ENCODE data around the gene ZNF778.
"Not testable (repeated sequence)": the region's sequence is repeated elsewhere in the genome, so short reads cannot be mapped to it uniquely, and the experiment has no call there.

The ZNF778 gene

GRCh38 chr16:89217138-89217387 lies 440 bp upstream of the ZNF778 start:
- DNase-seq (ENCODE audit: low spot score): no peak

GRCh38 chr16:89219365-89219764 lies 1.9 kb downstream of the ZNF778 start:
- no peak for DNase-seq (ENCODE audit: low spot score)

GRCh38 chr16:89221604-89222003 lies 4.1 kb downstream of the ZNF778 start:
- DNase-seq (ENCODE audit: low spot score): no peak

GRCh38 chr16:89222931-89223330 lies 5.4 kb downstream of the ZNF778 start:
- no peak for DNase-seq (ENCODE audit: low spot score)

GRCh38 chr16:89224665-89225064 lies 7.2 kb downstream of the ZNF778 start:
- DNase-seq (ENCODE audit: low spot score): no peak

GRCh38 chr16:89230255-89230654 lies 12.8 kb downstream of the ZNF778 start:
- no peak for DNase-seq (ENCODE audit: low spot score)

- DNase-seq (ENCODE audit: low spot score): no peak
These were observed 14.6 kb downstream of the ZNF778 start for GRCh38 chr16:89232107-89232506.

GRCh38 chr16:89233678-89234490 lies 16.4 kb downstream of the ZNF778 start:
- DNase-seq (ENCODE audit: low spot score): no peak

- DNase-seq (ENCODE audit: low spot score): no peak
These were observed 20.2 kb downstream of the ZNF778 start for GRCh38 chr16:89237733-89238132.

- DNase-seq (ENCODE audit: low spot score): peak; percentile 74
These were observed 23.9 kb downstream of the ZNF778 start for GRCh38 chr16:89241187-89242007.

GRCh38 chr16:89242795-89243200 lies 25.3 kb downstream of the ZNF778 start:
- DNase-seq (ENCODE audit: low spot score): no peak

- no peak for DNase-seq (ENCODE audit: low spot score)
These were observed 26.2 kb downstream of the ZNF778 start for GRCh38 chr16:89243664-89244063.

- not testable (repeated sequence) for DNase-seq (ENCODE audit: low spot score)
These were observed 26.8 kb downstream of the ZNF778 start for GRCh38 chr16:89244264-89244663.

GRCh38 chr16:89244754-89245153 lies 27.3 kb downstream of the ZNF778 start:
- no peak for DNase-seq (ENCODE audit: low spot score)

- no peak for DNase-seq (ENCODE audit: low spot score)
These were observed 28.9 kb downstream of the ZNF778 start for GRCh38 chr16:89246383-89246902.

- DNase-seq (ENCODE audit: low spot score): peak; percentile 98
These were observed 29.6 kb downstream of the ZNF778 start for GRCh38 chr16:89246903-89247733.

- DNase-seq (ENCODE audit: low spot score): not testable (repeated sequence)
These were observed 30.2 kb downstream of the ZNF778 start for GRCh38 chr16:89247734-89248075.

- no peak for DNase-seq (ENCODE audit: low spot score)
These were observed 30.9 kb downstream of the ZNF778 start for GRCh38 chr16:89248196-89248982.

- DNase-seq (ENCODE audit: low spot score): no peak
These were observed 36.2 kb downstream of the ZNF778 start for GRCh38 chr16:89253548-89254287.

GRCh38 chr16:89256651-89257254 lies 39.2 kb downstream of the ZNF778 start:
- peak; percentile 70 for DNase-seq (ENCODE audit: low spot score)

All from iPS-NIHi11 (cell line).